Cardiac fibroblast (primary cell): ENCODE data around the gene CALCOCO1.
A peak's percentile ranks its signal among the peaks of the same experiment; 100 is the strongest.

Source experiments
- DNase-seq, 2 donors: peaks; one replicate each; pipeline versions ENCODE4 v3.0.0 to v3.0.0-alpha.2; 2010; ENCODE audit warnings: low read depth in 2 of 2
- H3K4me3 ChIP-seq, 2 donors: replicated peaks in 1 of 2; 1 replicate in 1 of 2; 2 replicates in 1 of 2; pipeline ENCODE4 v1.5.1; 2011; ENCODE audit warnings: low read depth in 2 of 2, low read length in 2 of 2, mild to moderate bottlenecking in 2 of 2, moderate library complexity in 1 of 2
- CTCF ChIP-seq: IDR thresholded peaks from one replicate; pipeline ENCODE4 v1.5.1; 2011; ENCODE audit warnings: low read depth, mild to moderate bottlenecking, low read length, inconsistent platforms

CALCOCO1 gene

GRCh38 chr12:53734425-53734824, 7.2 kb upstream of the CALCOCO1 start:
- no peak for DNase-seq
- H3K4me3 ChIP-seq = no peak overlapping the region
- no peak for TF ChIP-seq CTCF

- DNase-seq = no peak
- H3K4me3 ChIP-seq = no peak overlapping the region
- no peak for TF ChIP-seq CTCF
These were observed 6.6 kb upstream of the CALCOCO1 start for GRCh38 chr12:53733807-53734200.

- DNase-seq = peak in 1 of 2 donors; percentile 59
- no peak overlapping the region for H3K4me3 ChIP-seq
- no peak for TF ChIP-seq CTCF
These were observed 6.0 kb upstream of the CALCOCO1 start for GRCh38 chr12:53733051-53733806.

DNA sequence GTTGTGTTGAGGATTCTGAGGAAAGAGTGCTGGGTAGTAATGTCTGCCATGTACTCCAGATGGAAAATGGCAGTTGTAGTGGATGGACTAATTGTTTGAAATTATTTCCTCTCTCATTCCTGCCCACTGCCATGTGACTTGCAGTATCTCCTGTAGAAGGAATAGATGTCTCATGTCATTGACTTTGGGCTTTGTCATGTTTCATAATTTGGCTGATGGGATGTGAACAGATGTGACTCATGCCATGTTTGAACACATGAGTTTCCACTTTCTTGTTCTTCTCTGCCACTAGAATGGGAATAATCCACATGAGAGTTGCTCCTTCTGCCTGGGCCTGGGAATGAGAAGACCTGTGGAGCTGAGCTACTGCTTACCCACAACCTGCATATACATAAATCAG, 2.4 kb upstream of the CALCOCO1 start:
- H3K4me3 ChIP-seq = no peak overlapping the region
- TF ChIP-seq CTCF = no peak
- peak in 1 of 2 donors; percentile 31 for DNase-seq

GRCh38 chr12:53728206-53728605, 954 bp upstream of the CALCOCO1 start:
- TF ChIP-seq CTCF = no peak
- no peak for DNase-seq
- no peak overlapping the region for H3K4me3 ChIP-seq

DNA sequence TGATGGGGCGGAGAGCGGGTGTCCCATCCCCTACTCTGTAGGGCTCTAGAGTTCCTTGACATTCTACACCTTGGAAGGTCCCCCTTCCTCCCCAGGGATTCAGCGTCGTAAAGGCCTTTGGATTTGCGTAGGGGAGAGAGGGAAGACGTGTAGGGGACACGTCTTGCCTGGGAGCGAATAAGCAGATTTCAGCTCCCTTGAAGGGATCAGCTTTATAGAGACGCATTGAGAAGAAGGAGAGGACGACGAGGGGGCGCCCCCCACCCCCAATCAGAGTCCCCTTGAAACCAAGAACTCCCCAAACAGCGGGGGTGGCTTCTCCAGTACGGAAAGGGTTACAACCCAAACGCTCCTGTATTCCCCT, 324 bp downstream of the CALCOCO1 start:
- DNase-seq = peak; percentile 35 to 47
- no peak for TF ChIP-seq CTCF
- H3K4me3 ChIP-seq = peak overlapping the region; percentile 79 to 84

- DNase-seq = peak in 1 of 2 donors; percentile 14
- peak overlapping the region; percentile 79 to 84 for H3K4me3 ChIP-seq
- no peak for TF ChIP-seq CTCF
These were observed 911 bp downstream of the CALCOCO1 start for GRCh38 chr12:53726341-53726740.
